K562 treated with DMSO at 1 percent for 48 hours (cell line): ENCODE data around the gene ANK3. TPM values are rescaled to one million over a fixed set of nuclear protein-coding genes. Genes with fewer than 3 reads are reported as not detected.

Source experiments
- total RNA-seq: library from RNA; unstranded; fragments of 300-600 nt; gene quantifications from 2 replicates; pipeline ENCODE4 v1.2.3, GENCODE V29; 2022; ENCODE audit warnings: low replicate concordance; ENCODE audit errors: extremely low read depth

The ANK3 gene
- total RNA-seq = not detected in 2 replicates

DNA sequence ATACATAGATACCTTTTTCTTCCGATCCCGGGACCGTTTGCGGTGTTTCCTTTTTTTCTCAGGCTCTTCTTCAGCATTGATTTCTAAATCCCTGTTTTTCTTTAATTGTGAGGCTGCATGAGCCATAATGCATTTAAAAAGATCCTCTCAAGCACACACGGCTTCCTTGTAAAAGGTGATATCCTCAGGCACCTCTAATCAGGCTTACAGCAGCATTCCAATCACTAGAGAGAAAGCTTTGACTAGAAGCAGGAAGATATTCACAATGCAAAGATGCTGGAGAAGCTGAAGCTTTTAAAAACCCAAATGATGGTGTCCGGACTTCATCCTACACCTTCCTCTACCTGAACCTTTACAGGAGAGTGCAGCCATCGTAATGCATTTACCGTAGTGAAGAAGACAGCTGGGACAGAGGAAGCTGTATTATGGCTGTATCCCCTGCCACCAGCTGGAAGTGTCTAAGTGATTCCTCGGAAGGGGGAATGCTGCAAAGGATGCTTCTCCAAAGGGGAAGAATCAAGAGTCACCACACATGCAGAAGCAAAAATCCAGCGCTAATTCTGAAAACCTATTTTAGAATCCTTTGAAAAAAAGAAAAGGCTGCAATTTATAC, at the start of gene ANK3:
Gene ANK3 (minus strand): TSS at position 463 of the 613 bp plus-strand sequence. CDS start 337 bp downstream, at position 126.

